GM12873 (cell line): Measurements from ENCODE around the gene GFOD1.

Experiments
- TF ChIP-seq, protein P1 (sequence below): IDR thresholded peaks from 2 replicates; pipeline ENCODE4 v1.5.1; 2012; ENCODE audit warnings: low read depth, mild to moderate bottlenecking, moderate library complexity, low read length, control low read depth; ENCODE audit not compliant: insufficient read depth; ENCODE audit errors: missing control alignments

The GFOD1 gene

DNA sequence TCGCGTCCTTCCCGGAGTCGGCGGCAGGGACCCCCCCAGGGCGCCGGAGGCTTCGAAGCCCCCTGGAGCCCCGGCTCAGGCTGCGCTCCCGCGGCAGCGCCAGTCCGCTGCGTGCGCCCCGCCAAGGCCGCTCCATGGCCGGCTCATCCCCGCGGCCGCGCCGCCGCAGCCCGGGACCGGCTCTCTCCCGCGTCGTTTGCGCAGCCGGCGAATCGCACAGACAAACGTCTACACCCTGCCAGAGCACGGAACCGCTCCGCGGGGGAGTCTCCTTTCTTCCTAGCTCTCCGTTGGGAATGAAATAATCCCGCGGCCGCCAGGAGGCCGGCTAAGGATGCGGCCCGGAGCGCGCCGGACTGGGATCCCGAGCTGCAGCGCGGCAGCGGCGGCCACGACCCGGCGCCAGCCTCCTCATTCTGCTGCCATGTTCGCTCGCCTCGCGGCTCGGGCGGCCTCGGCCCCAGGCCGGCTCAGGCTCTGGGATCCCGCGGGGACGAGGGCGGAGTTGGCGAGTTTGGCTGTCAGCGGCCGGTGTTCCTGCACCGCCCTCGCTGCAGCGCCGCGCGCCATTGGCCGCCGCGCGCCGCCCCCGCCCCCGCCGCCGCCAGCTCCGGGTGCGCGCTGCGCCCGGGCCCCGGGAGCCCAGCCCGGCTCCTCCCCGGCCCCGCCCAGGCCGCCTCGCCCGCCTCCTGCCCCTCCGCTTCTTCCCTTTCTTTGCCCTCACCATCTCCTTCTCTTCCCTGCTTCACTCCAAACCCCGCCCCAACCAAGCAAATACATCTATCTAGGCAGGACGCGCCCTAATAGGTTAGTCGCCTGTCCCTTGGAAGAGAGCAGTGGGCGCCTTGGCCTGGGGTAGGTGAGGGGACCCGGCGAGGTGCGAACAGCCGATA is at the start of gene GFOD1:
Gene GFOD1, minus strand, starts transcription at position 479 of the 893 bp plus-strand sequence. CDS start 710 bp downstream, outside the sequence.
- TF ChIP-seq, protein P1, sequence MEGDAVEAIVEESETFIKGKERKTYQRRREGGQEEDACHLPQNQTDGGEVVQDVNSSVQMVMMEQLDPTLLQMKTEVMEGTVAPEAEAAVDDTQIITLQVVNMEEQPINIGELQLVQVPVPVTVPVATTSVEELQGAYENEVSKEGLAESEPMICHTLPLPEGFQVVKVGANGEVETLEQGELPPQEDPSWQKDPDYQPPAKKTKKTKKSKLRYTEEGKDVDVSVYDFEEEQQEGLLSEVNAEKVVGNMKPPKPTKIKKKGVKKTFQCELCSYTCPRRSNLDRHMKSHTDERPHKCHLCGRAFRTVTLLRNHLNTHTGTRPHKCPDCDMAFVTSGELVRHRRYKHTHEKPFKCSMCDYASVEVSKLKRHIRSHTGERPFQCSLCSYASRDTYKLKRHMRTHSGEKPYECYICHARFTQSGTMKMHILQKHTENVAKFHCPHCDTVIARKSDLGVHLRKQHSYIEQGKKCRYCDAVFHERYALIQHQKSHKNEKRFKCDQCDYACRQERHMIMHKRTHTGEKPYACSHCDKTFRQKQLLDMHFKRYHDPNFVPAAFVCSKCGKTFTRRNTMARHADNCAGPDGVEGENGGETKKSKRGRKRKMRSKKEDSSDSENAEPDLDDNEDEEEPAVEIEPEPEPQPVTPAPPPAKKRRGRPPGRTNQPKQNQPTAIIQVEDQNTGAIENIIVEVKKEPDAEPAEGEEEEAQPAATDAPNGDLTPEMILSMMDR, result peak; percentile 3

- TF ChIP-seq, protein P1, result no peak
Measured at GRCh38 chr6:13536796-13537526, 49.6 kb upstream of the GFOD1 start.

DNA sequence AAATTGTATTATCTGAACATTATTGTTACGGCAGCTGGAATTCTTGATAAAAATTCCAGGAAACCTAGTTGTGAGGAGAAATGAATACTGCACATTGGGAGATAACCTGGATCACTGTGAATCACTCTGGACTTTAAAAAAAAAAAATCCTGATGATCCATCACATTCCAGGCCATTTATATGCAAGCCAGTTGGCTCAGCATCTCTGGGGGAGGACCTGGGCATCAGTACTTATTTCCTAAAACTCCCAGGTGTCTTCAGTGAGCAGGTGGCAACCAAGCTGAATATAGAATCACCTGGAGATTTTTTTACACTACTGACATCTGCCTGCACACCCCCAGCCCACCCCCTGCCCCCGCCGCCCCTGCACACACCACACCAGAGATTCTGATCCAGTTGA is 47.9 kb upstream of the GFOD1 start:
- TF ChIP-seq, protein P1, result no peak

- TF ChIP-seq, protein P1, result no peak
Measured at GRCh38 chr6:13534536-13534935, 47.1 kb upstream of the GFOD1 start.

GRCh38 chr6:13531956-13532355 is 44.6 kb upstream of the GFOD1 start:
- TF ChIP-seq, protein P1, result no peak

- TF ChIP-seq, protein P1, result no peak
Measured at GRCh38 chr6:13528777-13529343, 41.5 kb upstream of the GFOD1 start.

DNA sequence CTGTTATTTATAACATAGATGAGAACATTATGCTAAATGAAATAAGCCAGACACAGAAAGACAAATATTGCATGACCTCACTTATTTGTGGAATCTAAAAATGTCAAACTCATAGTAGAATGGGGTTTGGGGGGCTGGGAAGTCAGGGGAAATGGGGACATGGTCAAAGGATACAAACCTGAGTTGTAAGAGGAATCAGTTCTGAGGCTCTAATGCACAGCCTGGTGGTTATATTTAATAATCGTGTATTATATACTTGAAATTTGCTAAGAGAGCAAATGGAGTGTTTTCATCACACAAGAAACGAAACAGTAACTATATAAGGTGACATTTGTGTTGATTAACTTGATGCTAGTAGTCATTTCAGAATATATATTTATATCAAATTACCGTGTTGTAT is 40.8 kb upstream of the GFOD1 start:
- TF ChIP-seq, protein P1, result no peak
